ENCODE measurements around the gene FAR2. TPM values are rescaled to one million over a fixed set of nuclear protein-coding genes. Genes with fewer than 3 reads are reported as not detected.

Gene FAR2
- total RNA-seq, 2 experiments from 2014 or later: 0.73 TPM; not detected in 1

GRCh38 chr12:29116414-29116813 lies 32.7 kb upstream of the FAR2 start:
- no peak for TF ChIP-seq CTCF (conservative IDR thresholded peaks at IDR 0.05; ENCODE audit: low read length)
- TF ChIP-seq EZH2phosphoT487 (IDR thresholded peaks at IDR 0.05; ENCODE audit: borderline replicate concordance, low read depth, low read length): no peak
- intact Hi-C loops (cut with micrococcal nuclease; ENCODE audit: unreplicated experiment): no loop called here
- no peak for DNase-seq (ENCODE audit: low spot score)
- no peaks in the 10 kb centered on the region for H3K9me2 ChIP-seq (ENCODE audit: insufficient read depth, low read length)
- H4K20me1 ChIP-seq (ENCODE audit: insufficient read depth, low read length): no peaks in the 10 kb centered on the region
- no peak overlapping the region for H3K4me3 ChIP-seq (ENCODE audit: low read depth, low read length, poor library complexity, severe bottlenecking)
- ChIA-PET CTCF (ENCODE audit: unreplicated experiment) (no interaction called here), POLR2A (no interaction called here)
- H3K4me2 ChIP-seq (ENCODE audit: low read length): no peak overlapping the region
- no TSS peak for BruUV-seq (replicated peaks)
- no peaks in the 10 kb centered on the region for H3K36me3 ChIP-seq (ENCODE audit: insufficient read depth, low read length)
- no peaks in the 10 kb centered on the region for H3K79me2 ChIP-seq (ENCODE audit: insufficient read depth, low read depth, low read length)
- no peak overlapping the region for H2AFZ ChIP-seq (ENCODE audit: low read length)
- no peaks in the 10 kb centered on the region for H3K9me3 ChIP-seq (ENCODE audit: low read length)
- no peaks in the 10 kb centered on the region for H3K4me1 ChIP-seq (ENCODE audit: insufficient read depth, low read length, poor library complexity, severe bottlenecking)
- H3K27ac ChIP-seq (ENCODE audit: low read depth, low read length, poor library complexity, severe bottlenecking): no peak overlapping the region

- no peaks in the 10 kb centered on the region for H3K4me1 ChIP-seq (ENCODE audit: insufficient read depth, low read length, poor library complexity, severe bottlenecking)
- no peaks in the 10 kb centered on the region for H3K9me3 ChIP-seq (ENCODE audit: low read length)
- DNase-seq (ENCODE audit: low spot score): no peak
- no peaks in the 10 kb centered on the region for H3K9me2 ChIP-seq (ENCODE audit: insufficient read depth, low read length)
- no peak overlapping the region for H3K4me3 ChIP-seq (ENCODE audit: low read depth, low read length, poor library complexity, severe bottlenecking)
- POLR2A ChIA-PET: interaction anchor here (0.8 to 0.9 kb wide), 2 partner anchors 61 to 175 kb away, joined by 3 read pairs; no protein-coding TSS in a partner anchor
- H3K36me3 ChIP-seq (ENCODE audit: insufficient read depth, low read length): no peaks in the 10 kb centered on the region
- no peak for TF ChIP-seq CTCF (conservative IDR thresholded peaks at IDR 0.05; ENCODE audit: low read length)
- TF ChIP-seq EZH2phosphoT487 (IDR thresholded peaks at IDR 0.05; ENCODE audit: borderline replicate concordance, low read depth, low read length): no peak
- no peaks in the 10 kb centered on the region for H3K79me2 ChIP-seq (ENCODE audit: insufficient read depth, low read depth, low read length)
- H2AFZ ChIP-seq (ENCODE audit: low read length): no peak overlapping the region
- no peaks in the 10 kb centered on the region for H4K20me1 ChIP-seq (ENCODE audit: insufficient read depth, low read length)
- BruUV-seq (replicated peaks): no TSS peak
- CTCF ChIA-PET (ENCODE audit: unreplicated experiment): no interaction called here
- intact Hi-C loops (cut with micrococcal nuclease; ENCODE audit: unreplicated experiment): no loop called here
- no peak overlapping the region for H3K4me2 ChIP-seq (ENCODE audit: low read length)
- H3K27ac ChIP-seq (ENCODE audit: low read depth, low read length, poor library complexity, severe bottlenecking): no peak overlapping the region
Measured at GRCh38 chr12:29131539-29131938, 17.5 kb upstream of the FAR2 start.

- no peak overlapping the region for H3K4me3 ChIP-seq (ENCODE audit: low read depth, low read length, poor library complexity, severe bottlenecking)
- ChIA-PET CTCF (ENCODE audit: unreplicated experiment) (no interaction called here), POLR2A (interaction anchor here (0.9 kb wide), 1 partner anchor 60 kb away, joined by 3 read pairs; no protein-coding TSS in a partner anchor)
- no peak overlapping the region for H3K4me2 ChIP-seq (ENCODE audit: low read length)
- no TSS peak for BruUV-seq (replicated peaks)
- H3K36me3 ChIP-seq (ENCODE audit: insufficient read depth, low read length): no peaks in the 10 kb centered on the region
- H2AFZ ChIP-seq (ENCODE audit: low read length): no peak overlapping the region
- H3K9me2 ChIP-seq (ENCODE audit: insufficient read depth, low read length): no peaks in the 10 kb centered on the region
- H3K4me1 ChIP-seq (ENCODE audit: insufficient read depth, low read length, poor library complexity, severe bottlenecking): no peaks in the 10 kb centered on the region
- H4K20me1 ChIP-seq (ENCODE audit: insufficient read depth, low read length): no peaks in the 10 kb centered on the region
- TF ChIP-seq CTCF (conservative IDR thresholded peaks at IDR 0.05; ENCODE audit: low read length) (no peak), EZH2phosphoT487 (IDR thresholded peaks at IDR 0.05; ENCODE audit: borderline replicate concordance, low read depth, low read length) (no peak)
- H3K79me2 ChIP-seq (ENCODE audit: insufficient read depth, low read depth, low read length): no peaks in the 10 kb centered on the region
- intact Hi-C loops (cut with micrococcal nuclease; ENCODE audit: unreplicated experiment): no loop called here
- no peak overlapping the region for H3K27ac ChIP-seq (ENCODE audit: low read depth, low read length, poor library complexity, severe bottlenecking)
- DNase-seq (ENCODE audit: low spot score): no peak
- H3K9me3 ChIP-seq (ENCODE audit: low read length): no peaks in the 10 kb centered on the region
Measured at GRCh38 chr12:29132316-29132715, 16.8 kb upstream of the FAR2 start.
